HG02571 (cell line): Measurements from ENCODE around the gene RBM12.
"Not testable (repeated sequence)": the region's sequence is repeated elsewhere in the genome, so short reads cannot be mapped to it uniquely, and the experiment has no call there.

ENCODE experiments used
- ATAC-seq: cut with Tn5 transposase; IDR thresholded peaks from one replicate; pipeline ENCODE4 v1.9.1; 2021; ENCODE audit warnings: mild to moderate bottlenecking, moderate library complexity; ENCODE audit not compliant: unreplicated experiment

The RBM12 gene

GRCh38 chr20:35664466-35665206 lies at the start of gene RBM12, which contains the start of gene CPNE1:
RBM12 (minus strand) TSS chr20:35664900; CDS start chr20:35655322, 9,578 bp downstream.
CPNE1 (minus strand) TSS chr20:35664900; CDS start chr20:35632923, 31,977 bp downstream.
- peak; percentile 67 for ATAC-seq

- no peak for ATAC-seq
Measured at GRCh38 chr20:35714127-35714526, 49.4 kb upstream of the RBM12 start.

GRCh38 chr20:35713120-35713519 lies 48.4 kb upstream of the RBM12 start:
- not testable (repeated sequence) for ATAC-seq

- no peak for ATAC-seq
Measured at GRCh38 chr20:35711588-35712209, 47.0 kb upstream of the RBM12 start.

GRCh38 chr20:35710884-35711587 lies 46.3 kb upstream of the RBM12 start:
- no peak for ATAC-seq

- ATAC-seq: no peak
Measured at GRCh38 chr20:35710039-35710438, 45.3 kb upstream of the RBM12 start.

GRCh38 chr20:35709259-35709658 lies 44.6 kb upstream of the RBM12 start:
- no peak for ATAC-seq

GRCh38 chr20:35708502-35708901 lies 43.8 kb upstream of the RBM12 start:
- ATAC-seq: no peak

- ATAC-seq: not testable (repeated sequence)
Measured at GRCh38 chr20:35706591-35707529, 42.2 kb upstream of the RBM12 start.

GRCh38 chr20:35705894-35706293 lies 41.2 kb upstream of the RBM12 start:
- ATAC-seq: not testable (repeated sequence)

GRCh38 chr20:35704514-35705261 lies 40.0 kb upstream of the RBM12 start:
- no peak for ATAC-seq

GRCh38 chr20:35702824-35703695 lies 38.4 kb upstream of the RBM12 start:
- ATAC-seq: no peak

GRCh38 chr20:35702051-35702823 lies 37.5 kb upstream of the RBM12 start:
- ATAC-seq: no peak

- no peak for ATAC-seq
Measured at GRCh38 chr20:35700625-35701148, 36.0 kb upstream of the RBM12 start.

GRCh38 chr20:35699957-35700624 lies 35.4 kb upstream of the RBM12 start:
- no peak for ATAC-seq

GRCh38 chr20:35699127-35699956 lies 34.6 kb upstream of the RBM12 start, which contains the start of the genes NFS1 and ROMO1:
NFS1 (minus strand) TSS chr20:35699352; CDS start chr20:35699288, 64 bp downstream.
ROMO1 (plus strand) TSS chr20:35699405; CDS start chr20:35699633, 228 bp downstream.
- ATAC-seq: no peak
